Measurements from ENCODE around the gene AGR2.
"Not testable (repeated sequence)": the region's sequence is repeated elsewhere in the genome, so short reads cannot be mapped to it uniquely, and the experiment has no call there.

Gene AGR2

GRCh38 chr7:16804674-16805439, at the start of gene AGR2:
AGR2 (minus strand) TSS chr7:16804999; CDS start chr7:16801796, 3,203 bp downstream.
- H3K9ac ChIP-seq: no peak within 1 kb of the TSS
- H3K4me2 ChIP-seq: no peak within 1 kb of the TSS
- no peaks in the 10 kb centered on the region for H3K79me2 ChIP-seq (ENCODE audit: insufficient read depth, low read depth)
- no peak within 1 kb of the TSS for H3K4me3 ChIP-seq (IDR thresholded peaks at IDR 0.05; ENCODE audit: insufficient read depth, low read depth, low read length)
- no peaks in the 10 kb centered on the region for H4K20me1 ChIP-seq (ENCODE audit: insufficient read depth)
- no peak for TF ChIP-seq CTCF (conservative IDR thresholded peaks at IDR 0.05; ENCODE audit: low read depth, low read length)
- H3K27ac ChIP-seq: no peak within 1 kb of the TSS
- H2AFZ ChIP-seq (ENCODE audit: low read depth): no peak within 1 kb of the TSS
- H3K4me1 ChIP-seq (ENCODE audit: low read depth, poor library complexity, severe bottlenecking): no peaks in the 10 kb centered on the region
- H3K27me3 ChIP-seq (ENCODE audit: insufficient read depth, low read depth): no peaks in the 10 kb centered on the region
- H3K36me3 ChIP-seq (ENCODE audit: insufficient read depth): no peaks in the 10 kb centered on the region

- not testable (repeated sequence) for H3K36me3 ChIP-seq (ENCODE audit: insufficient read depth); H3K4me3 ChIP-seq (IDR thresholded peaks at IDR 0.05; ENCODE audit: insufficient read depth, low read depth, low read length); H3K9ac ChIP-seq; H3K4me1 ChIP-seq (ENCODE audit: low read depth, poor library complexity, severe bottlenecking); H3K4me2 ChIP-seq; H3K27me3 ChIP-seq (ENCODE audit: insufficient read depth, low read depth); H2AFZ ChIP-seq (ENCODE audit: low read depth); H3K27ac ChIP-seq; H4K20me1 ChIP-seq (ENCODE audit: insufficient read depth); H3K79me2 ChIP-seq (ENCODE audit: insufficient read depth, low read depth)
These were observed 48.4 kb upstream of the AGR2 start for GRCh38 chr7:16853189-16853588.

GRCh38 chr7:16851829-16852228, 47.0 kb upstream of the AGR2 start:
- Histone ChIP-seq H3K27me3 (ENCODE audit: insufficient read depth, low read depth) (no peaks in the 10 kb centered on the region), H2AFZ (ENCODE audit: low read depth) (no peak overlapping the region), H4K20me1 (ENCODE audit: insufficient read depth) (no peaks in the 10 kb centered on the region), H3K36me3 (ENCODE audit: insufficient read depth) (no peaks in the 10 kb centered on the region), H3K9ac (no peak overlapping the region), H3K4me3 (IDR thresholded peaks at IDR 0.05; ENCODE audit: insufficient read depth, low read depth, low read length) (no peak overlapping the region), H3K4me1 (ENCODE audit: low read depth, poor library complexity, severe bottlenecking) (no peaks in the 10 kb centered on the region), H3K79me2 (ENCODE audit: insufficient read depth, low read depth) (no peaks in the 10 kb centered on the region), H3K4me2 (no peak overlapping the region), H3K27ac (no peak overlapping the region)
- TF ChIP-seq CTCF (conservative IDR thresholded peaks at IDR 0.05; ENCODE audit: low read depth, low read length): no peak

GRCh38 chr7:16850614-16851466, 46.0 kb upstream of the AGR2 start:
- no peak overlapping the region for H3K4me2 ChIP-seq
- no peaks in the 10 kb centered on the region for H3K4me1 ChIP-seq (ENCODE audit: low read depth, poor library complexity, severe bottlenecking)
- no peak overlapping the region for H3K9ac ChIP-seq
- H3K79me2 ChIP-seq (ENCODE audit: insufficient read depth, low read depth): no peaks in the 10 kb centered on the region
- H2AFZ ChIP-seq (ENCODE audit: low read depth): no peak overlapping the region
- H4K20me1 ChIP-seq (ENCODE audit: insufficient read depth): no peaks in the 10 kb centered on the region
- no peak for TF ChIP-seq CTCF (conservative IDR thresholded peaks at IDR 0.05; ENCODE audit: low read depth, low read length)
- H3K27ac ChIP-seq: no peak overlapping the region
- H3K36me3 ChIP-seq (ENCODE audit: insufficient read depth): no peaks in the 10 kb centered on the region
- H3K4me3 ChIP-seq (IDR thresholded peaks at IDR 0.05; ENCODE audit: insufficient read depth, low read depth, low read length): no peak overlapping the region
- H3K27me3 ChIP-seq (ENCODE audit: insufficient read depth, low read depth): no peaks in the 10 kb centered on the region

All from KMS-11 (cell line).